Measurements from ENCODE around the gene PCP4.

GRCh38 chr21:39842741-39843459 is 24.3 kb upstream of the PCP4 start:
- no peak for TF ChIP-seq CTCF (IDR thresholded peaks at IDR 0.05)
- no peak for TF ChIP-seq EZH2 (IDR thresholded peaks at IDR 0.05)
- TF ChIP-seq EZH2phosphoT487 (IDR thresholded peaks at IDR 0.05), result no peak
